NOMO-1 treated with DMSO at 0.1 percent for 48 hours (cell line): ENCODE measurements around the gene RAP1GAP.

Source experiments
- DNase-seq: peaks from one replicate; lab custom pipeline; 2025; ENCODE audit not compliant: unreplicated experiment; lab: John Stamatoyannopoulos, UW

Gene RAP1GAP

DNA sequence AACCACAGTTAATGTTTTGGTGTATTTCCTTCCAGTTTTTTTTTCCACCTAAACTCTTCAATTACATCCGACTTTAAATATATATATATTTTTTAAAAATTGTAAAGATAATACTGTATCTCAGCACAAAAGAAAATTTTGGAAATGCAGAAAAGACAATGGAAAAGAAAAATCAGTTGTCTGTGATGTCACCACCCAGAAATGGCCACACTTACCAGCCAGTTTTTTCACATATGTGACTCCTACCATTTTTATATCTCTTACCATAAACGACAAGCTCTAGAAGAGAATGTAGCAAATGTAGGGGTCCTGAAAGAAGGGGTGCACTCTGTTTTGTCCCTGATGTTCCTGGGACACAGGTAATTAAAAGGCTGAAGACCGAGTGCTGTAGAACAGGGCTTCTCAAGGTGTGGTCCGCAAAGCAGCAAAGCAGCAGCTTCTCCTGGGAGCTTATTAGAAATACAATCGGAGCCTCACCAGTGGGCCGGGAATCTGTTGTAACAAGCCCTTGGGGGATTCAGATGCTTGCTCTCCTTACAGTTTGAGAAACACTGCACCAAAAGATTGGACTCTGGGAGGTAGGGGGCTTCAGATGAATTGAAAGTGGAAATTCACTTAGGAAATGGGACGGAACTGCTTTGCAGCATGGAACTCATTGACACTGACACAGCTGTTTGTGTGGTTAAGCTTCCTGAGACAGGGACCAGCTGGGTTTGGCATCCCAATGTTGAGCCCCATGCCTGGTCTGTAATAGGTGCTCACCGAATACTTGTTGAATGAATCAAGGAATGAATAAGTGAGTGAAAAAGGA lies 115.8 kb downstream of the RAP1GAP start:
- DNase-seq: no peak

DNA sequence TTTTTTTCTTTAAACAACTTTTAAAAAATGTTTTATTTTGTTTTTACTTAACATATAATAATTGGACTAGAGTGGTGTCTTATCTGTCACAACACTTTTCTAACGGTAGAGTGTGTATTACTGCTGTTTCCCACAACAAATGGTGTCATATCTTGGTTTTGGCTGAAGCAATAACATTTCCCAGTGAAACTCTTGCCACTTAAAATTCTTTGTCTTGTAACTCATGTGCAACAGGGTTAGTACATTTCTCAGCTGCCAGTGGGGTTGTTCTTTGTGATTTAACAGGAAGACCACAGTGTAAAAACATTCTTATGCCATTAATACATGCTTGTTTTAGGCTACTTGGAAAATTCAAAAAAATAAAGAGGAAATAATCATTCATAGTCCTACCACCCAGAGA lies 116.4 kb downstream of the RAP1GAP start:
- peak; percentile 51 for DNase-seq

DNA sequence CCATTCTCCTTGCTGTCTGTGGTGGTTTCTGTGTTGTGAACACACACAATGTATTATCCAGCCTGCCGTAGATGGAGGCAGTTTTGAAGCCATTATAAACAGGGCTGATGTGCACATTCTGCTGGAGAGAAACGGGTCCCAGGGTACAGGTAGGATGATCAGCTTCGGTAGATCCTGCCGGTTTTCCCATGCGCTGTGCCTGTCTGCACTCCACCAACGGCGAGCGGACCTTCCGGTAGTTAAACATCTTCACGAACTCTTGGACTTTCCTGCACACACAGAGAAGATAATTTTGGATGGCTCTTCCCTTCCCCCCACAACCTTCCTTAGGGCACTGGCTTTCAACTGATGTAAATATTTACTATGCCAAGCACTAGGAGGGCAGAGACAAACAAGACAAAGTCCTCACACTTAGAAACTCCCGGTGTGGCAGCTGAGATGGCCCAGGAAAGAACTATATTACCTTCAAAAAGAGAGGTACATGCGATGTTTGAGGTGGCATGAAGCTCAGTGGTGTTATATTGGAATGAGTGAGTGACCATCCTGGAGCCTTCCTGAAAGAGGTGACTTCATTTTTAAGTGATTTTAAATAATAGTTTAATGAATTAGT lies 118.2 kb downstream of the RAP1GAP start:
- no peak for DNase-seq

DNA sequence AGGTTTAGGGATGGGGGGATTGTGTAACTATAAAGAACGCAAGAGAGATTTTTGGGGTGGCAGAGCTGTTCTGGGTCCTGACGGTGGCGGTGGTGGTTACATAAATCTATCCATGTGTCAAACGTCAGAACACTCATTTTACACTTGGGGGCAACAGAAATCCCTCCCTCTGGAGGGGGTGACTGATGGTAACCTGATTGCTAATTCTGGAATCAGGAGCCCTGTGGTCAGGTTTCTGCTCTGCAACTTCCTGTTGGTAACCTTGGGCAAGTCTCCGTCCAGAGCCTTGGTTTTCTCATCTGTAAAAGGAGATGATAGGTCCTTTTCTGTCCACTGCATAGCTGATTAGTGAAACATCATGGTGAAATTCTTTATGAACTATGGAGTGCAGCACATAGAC lies 119.1 kb downstream of the RAP1GAP start:
- DNase-seq: peak; percentile 5

DNA sequence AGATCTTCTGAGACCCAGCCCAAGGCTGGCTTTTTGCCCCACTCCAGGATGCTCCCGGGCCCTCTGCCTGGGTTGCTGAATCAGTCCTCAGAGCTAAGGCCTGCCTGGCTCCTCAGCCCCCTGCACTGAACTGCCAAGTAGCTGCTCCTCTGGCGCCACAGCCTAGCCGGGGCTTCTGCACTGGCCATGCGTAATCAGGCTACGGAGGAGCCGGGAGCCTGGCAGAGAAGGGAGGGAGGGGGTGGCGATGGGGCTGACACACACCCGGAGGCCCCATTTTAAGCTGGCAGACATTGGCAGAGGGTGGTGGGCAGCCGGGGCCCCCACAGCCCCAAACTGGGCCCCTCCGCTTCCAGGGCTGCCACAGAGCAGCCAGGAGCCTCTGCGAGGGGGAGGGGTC lies 121.3 kb downstream of the RAP1GAP start:
- DNase-seq: no peak
